HG03571 (cell line): ENCODE results near the gene FOXRED1.
A peak's percentile ranks its signal among the peaks of the same experiment; 100 is the strongest.

Experiments
- ATAC-seq: cut with Tn5 transposase; IDR thresholded peaks from one replicate; pipeline ENCODE4 v1.9.1; 2021; ENCODE audit not compliant: unreplicated experiment

Gene FOXRED1

DNA sequence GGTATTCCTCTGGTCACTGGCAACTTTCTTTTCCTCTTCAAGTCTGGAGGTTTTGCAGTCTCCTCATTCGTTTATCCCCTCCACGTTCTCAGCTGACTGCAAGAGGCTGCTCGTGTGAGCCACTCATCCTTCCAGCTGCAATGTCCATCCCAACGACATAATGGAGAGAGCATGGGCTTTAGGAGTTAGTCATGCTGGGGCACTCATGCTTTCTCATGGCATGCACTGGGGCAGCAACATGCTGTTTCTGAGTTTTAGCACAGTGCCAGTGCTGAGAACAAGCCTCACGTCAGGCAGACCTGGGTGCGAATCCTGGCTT, 42.0 kb downstream of the FOXRED1 start:
- ATAC-seq = no peak

DNA sequence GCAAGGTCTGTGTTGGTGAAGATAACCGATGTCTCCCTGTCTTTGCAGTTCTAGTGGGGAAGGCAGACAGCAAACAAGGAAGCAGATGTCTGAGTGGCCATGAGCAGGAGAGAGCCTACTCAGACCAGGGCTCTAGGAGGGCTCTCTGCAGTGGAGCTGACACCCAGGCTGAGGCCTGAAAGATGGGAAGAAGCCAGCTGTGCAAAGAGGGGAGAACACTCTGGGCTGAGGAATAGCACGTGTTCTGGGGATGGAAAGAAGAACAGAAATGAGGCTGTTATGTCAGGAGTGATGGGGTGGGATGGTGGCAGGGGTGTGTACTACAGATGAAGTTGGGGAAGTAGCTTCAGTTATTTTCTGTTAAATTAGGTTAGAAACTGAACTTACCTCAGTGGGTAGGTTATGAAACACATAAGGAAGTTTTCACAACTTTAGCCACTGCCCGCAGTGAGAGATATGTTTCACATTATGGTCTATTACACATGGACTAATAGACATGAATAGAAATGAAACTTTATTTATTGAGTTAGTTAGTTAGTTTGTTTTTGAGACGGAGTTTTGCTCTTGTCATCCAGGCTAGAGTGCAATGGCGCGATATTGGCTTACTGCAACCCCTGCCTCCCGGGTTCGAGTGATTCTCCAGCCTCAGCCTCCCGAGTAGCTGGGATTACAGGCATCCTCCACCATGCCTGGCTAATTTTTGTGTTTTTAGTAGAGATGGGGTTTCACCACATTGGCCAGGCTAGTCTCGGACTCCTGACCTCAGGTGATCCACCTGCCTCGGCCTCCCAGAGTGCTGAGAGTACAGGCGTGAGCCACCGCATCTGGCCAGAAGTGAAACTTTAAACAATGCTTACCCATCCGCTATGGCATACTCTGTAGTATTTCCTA, 42.7 kb downstream of the FOXRED1 start:
- peak; percentile 84 for ATAC-seq

DNA sequence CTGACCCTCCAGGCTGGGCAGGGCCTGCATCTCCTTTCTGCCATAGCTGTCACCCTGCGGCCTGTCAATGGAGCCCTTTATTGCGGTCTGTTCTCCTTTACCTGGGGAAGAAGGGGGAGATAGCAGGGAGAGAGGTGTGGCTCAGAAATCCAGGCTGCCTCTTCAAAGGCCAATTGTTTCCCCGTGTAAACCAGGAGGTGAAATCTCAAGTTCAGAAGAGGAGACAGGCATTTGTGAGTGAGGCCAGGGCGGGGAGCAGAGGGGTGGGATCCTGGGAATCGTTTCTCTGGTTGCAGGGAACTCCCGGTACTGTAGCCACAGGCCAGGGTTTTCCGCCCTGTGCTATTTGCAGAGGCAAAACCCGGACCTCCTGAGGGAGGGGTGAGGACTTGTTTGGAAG, 44.0 kb downstream of the FOXRED1 start:
- ATAC-seq = no peak

DNA sequence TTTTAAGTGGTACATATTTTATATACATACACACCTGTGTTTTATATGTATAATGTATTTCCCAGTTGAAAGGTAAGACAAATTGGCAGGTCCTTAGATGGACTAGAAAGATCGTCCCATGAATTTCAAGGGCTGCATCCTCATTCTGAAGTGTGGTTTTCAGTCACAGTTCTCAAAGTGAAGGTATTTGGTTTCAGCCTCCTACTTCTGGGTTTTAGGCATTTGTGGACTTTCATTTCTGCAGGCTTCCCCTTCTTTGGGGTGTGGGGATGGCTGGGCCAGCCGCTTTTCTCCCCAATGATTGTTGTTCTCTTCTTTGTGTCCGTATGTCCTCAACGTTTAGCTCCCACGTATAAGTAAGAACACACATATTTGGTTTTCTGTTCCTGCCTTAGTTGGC, 44.9 kb downstream of the FOXRED1 start:
- no peak for ATAC-seq

DNA sequence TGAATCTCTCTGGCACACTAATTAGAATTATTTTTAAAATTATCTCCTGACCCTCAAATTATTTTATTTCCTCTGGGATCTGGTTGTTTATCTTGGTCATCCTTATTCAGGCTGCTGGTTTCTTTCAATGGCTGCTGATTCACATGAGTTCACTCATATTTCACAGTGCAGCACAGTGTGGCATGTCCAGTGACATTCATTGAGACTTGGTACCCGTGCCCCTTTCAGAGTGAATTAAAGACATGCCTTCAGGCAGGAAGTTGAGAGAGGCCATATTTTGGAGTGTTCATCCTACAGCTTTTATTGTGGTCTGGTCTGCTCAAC, 48.4 kb downstream of the FOXRED1 start:
- no peak for ATAC-seq

DNA sequence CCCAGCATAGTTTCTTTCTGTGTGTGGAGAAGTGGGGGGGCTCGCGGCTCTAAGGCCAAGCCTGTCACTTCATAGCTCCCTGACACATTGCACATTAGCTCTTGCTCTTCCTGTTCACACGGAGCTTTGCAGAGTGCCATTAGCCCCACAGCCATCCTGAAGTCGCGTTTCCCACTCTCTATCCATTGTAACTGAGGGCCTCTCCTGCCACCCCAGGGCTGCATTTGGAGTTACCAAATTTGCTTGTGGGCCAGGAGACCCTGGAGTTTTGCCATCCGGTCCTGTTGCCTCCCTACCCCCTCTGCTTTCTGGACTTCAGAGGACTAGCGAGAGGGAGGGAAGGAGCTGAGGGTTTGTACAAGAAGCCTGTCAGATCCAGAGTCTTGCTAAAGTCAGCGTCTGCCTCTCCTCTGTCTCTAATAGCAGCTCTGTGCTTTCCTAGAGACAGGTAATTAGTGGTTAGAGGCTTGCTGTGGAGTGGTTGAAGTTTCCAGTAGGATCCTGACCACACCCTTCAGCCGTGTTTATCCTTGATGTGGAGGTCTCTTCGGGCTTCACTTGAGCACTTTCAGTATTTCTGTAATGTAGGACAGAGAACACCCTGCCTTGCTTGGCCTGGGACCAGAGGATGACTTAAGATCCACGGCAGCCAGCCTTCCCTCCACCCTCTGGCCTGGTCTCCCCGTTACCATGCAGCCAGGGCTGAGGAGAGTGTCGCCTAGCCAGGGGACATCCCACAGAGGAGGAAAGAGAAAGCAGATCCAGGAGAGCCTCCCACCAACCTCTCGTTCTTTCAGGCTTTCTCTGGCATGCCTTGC, 49.0 kb downstream of the FOXRED1 start:
- ATAC-seq = peak; percentile 28

DNA sequence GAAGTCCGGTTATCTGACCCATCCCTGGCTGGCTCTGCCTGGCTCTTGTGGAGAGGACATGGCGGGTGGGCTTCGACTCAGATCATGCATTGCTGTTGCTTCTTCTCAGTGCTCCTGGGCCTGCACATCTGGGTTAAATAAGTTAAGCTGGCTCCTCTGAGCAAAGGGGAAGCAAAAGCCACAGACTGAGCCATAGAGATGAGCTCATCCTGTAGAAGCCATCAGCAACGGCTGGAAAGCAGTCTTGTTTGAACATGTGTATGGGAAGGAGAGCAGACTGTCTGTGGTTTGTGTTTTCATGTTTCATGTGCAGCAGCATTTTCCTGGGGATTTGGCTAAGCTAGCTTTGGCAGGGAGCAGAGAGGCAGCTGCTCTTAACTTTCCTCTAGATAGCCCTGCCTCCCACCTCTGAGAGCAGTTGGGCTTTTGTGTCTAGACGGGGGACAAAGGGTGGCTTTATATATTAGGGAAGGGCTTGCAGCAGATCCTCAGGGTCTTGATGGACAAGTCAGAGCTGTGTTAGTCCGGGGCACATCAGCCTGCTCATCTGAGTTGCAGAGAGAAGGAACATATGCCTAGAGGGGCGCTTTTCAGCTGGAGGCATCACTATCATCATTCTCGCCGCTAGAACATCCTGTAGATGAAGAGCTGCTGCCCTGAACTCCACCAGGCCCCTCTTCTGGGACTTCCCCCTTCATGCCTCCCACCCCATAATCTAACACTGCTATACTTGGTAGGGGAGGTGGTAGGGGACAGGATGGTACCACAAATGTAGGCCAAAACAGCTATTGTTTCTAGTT, 49.8 kb downstream of the FOXRED1 start:
- ATAC-seq = peak; percentile 92

DNA sequence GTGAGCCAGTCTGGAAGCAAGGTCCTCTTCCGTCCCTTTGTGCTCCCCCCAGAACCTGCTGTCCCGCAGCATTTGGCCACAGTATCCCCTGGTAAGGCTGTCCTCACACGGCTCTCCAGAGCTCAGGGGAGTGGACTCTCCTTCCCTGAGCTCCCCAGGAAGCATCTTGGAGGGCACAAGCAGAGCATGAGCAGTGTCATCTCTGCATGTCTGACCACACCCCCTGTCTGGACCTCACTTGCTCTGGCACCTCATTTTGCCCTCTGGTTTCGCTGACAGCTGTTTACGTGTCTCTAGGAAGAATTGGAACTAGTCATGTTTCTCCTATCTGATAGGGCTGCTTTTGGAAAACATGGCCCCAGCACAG, 50.4 kb downstream of the FOXRED1 start:
- no peak for ATAC-seq

DNA sequence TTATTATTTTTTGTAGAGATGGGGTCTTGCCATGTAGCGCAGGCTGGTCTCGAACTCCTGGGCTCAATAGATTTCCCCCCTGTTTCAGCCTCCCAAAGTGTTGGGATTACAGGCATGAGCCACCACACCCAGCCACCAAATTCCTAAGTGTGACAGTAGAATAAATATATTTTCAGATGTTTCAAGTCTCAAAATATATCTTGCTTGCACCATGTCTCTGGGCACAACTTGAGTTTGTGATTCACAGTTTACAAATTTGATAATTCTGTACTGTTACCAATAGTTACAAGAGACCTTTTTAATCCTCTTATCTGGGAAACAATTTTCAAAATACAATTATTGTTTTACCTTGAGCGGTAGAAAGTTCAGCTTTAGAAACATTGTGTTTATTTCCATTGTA, 54.0 kb downstream of the FOXRED1 start:
- no peak for ATAC-seq

DNA sequence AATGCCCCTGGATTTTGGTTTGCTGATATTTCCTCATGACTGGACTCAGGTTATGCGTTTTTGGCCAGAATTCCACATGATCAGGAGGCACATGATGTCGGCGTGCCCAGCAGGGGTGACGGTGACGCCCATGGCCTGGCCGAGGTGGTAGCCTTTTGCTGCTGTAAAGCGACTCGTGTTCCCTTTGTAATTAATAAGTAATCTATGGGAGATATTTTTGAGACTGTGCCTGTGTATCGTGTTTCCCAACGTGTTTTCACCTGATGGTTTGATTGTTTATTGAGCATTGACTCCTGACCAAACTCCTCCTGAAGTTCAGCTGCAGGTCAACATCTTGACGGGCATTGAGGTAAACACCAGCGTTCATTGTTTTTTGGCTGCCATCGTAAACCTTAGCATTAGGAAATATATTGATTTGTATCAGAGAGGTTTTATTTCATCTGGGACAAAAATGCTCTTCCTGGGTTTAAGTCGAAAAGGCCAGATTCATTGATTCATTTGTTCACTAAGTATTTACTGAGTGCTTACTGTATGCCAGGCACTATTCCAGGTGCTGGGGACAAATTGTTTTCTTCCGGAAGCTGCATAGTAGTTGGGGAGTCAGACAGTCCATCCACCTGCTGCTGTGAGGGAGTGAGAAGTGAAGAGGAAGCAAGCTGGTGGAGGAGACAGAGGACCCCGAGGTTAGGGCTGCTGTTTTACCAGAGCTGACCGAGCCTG, 58.5 kb downstream of the FOXRED1 start:
- no peak for ATAC-seq
